Gastroesophageal sphincter (tissue), 3 donors: ENCODE measurements around the gene ZIC1.

Experiments used
- POLR2A ChIP-seq, 2 donors: fragments of 450-650 bp; IDR thresholded peaks; one replicate each; pipeline ENCODE4 v1.6.1; 2017; ENCODE audit warnings: antibody characterized with exemption in 2 of 2, mild to moderate bottlenecking in 2 of 2, moderate library complexity in 1 of 2
- TF ChIP-seq, protein P1 (sequence below), 4 experiments: fragments of 200-600 bp in 2 of 4; fragments of 450-650 bp in 2 of 4; sonication (generic) in 1 of 4; IDR thresholded peaks; one replicate each; pipeline ENCODE4 v1.5.1; 2017 to 2019; ENCODE audit warnings: antibody characterized with exemption in 4 of 4, mild to moderate bottlenecking in 2 of 4, moderate library complexity in 2 of 4

GRCh38 chr3:147398813-147399534 lies 10.2 kb upstream of the ZIC1 start:
- TF ChIP-seq, protein P1, sequence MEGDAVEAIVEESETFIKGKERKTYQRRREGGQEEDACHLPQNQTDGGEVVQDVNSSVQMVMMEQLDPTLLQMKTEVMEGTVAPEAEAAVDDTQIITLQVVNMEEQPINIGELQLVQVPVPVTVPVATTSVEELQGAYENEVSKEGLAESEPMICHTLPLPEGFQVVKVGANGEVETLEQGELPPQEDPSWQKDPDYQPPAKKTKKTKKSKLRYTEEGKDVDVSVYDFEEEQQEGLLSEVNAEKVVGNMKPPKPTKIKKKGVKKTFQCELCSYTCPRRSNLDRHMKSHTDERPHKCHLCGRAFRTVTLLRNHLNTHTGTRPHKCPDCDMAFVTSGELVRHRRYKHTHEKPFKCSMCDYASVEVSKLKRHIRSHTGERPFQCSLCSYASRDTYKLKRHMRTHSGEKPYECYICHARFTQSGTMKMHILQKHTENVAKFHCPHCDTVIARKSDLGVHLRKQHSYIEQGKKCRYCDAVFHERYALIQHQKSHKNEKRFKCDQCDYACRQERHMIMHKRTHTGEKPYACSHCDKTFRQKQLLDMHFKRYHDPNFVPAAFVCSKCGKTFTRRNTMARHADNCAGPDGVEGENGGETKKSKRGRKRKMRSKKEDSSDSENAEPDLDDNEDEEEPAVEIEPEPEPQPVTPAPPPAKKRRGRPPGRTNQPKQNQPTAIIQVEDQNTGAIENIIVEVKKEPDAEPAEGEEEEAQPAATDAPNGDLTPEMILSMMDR (IDR thresholded peaks at IDR 0.05): no peak
- no peak for TF ChIP-seq POLR2A (IDR thresholded peaks at IDR 0.05)
